MCF 10A (cell line): Measurements from ENCODE around the gene CHRNA10. TPM values are rescaled to one million over a fixed set of nuclear protein-coding genes. Genes with fewer than 3 reads are reported as not detected.
"Not testable (repeated sequence)": the region's sequence is repeated elsewhere in the genome, so short reads cannot be mapped to it uniquely, and the experiment has no call there.

Experiments used
- BruUV-seq: library from RNA; stranded (reverse); fragments of 400-500 nt; replicated peaks from 2 replicates; lab custom pipeline; 2021; lab: Mats Ljungman, UMichigan
- CTCF ChIA-PET: fragments of 300-600 bp; sonication (Branson Sonifier 250); formaldehyde crosslinking; extraction: SDS; loops from one replicate; lab custom pipeline; 2021; ENCODE audit warnings: antibody characterized with exemption, inconsistent platforms; lab: Yijun Ruan, JAX
- POLR2A ChIA-PET: fragments of 300-600, 350-650 bp; sonication (Branson Sonifier 250); formaldehyde crosslinking; extraction: SDS; loops from one replicate; lab custom pipeline; 2020; ENCODE audit warnings: antibody characterized with exemption, inconsistent platforms; lab: Yijun Ruan, JAX
- DNase-seq: peaks from one replicate; pipeline ENCODE4 v3.0.0-alpha.2; 2018; ENCODE audit not compliant: unreplicated experiment
- H3K27ac Mint-ChIP-seq: one replicate; pipeline ENCODE4 v1.8.0; 2022; ENCODE audit warnings: mild to moderate bottlenecking, low read depth, mixed read lengths; ENCODE audit not compliant: unreplicated experiment
- H3K27me3 Mint-ChIP-seq: one replicate; pipeline ENCODE4 v1.8.0; 2022; ENCODE audit warnings: mixed read lengths; ENCODE audit not compliant: insufficient read depth, unreplicated experiment
- H3K36me3 Mint-ChIP-seq: one replicate; pipeline ENCODE4 v1.8.0; 2022; ENCODE audit warnings: mild to moderate bottlenecking, moderate library complexity, mixed read lengths; ENCODE audit not compliant: insufficient read depth, unreplicated experiment
- H3K4me1 Mint-ChIP-seq: one replicate; pipeline ENCODE4 v1.8.0; 2022; ENCODE audit warnings: mixed read lengths; ENCODE audit not compliant: insufficient read depth, unreplicated experiment
- H3K4me3 Mint-ChIP-seq: one replicate; pipeline ENCODE4 v1.8.0; 2022; ENCODE audit warnings: mild to moderate bottlenecking, moderate library complexity, mixed read lengths; ENCODE audit not compliant: unreplicated experiment
- H3K9me3 Mint-ChIP-seq: one replicate; pipeline ENCODE4 v1.8.0; 2022; ENCODE audit warnings: mixed read lengths; ENCODE audit not compliant: unreplicated experiment
- CTCF ChIP-seq: fragments of 200-600 bp; IDR thresholded peaks from one replicate; pipeline ENCODE4 v1.8.0; 2022; ENCODE audit warnings: antibody characterized with exemption, mild to moderate bottlenecking; ENCODE audit not compliant: unreplicated experiment
- intact Hi-C: fragments of 100-400 bp; cut with micrococcal nuclease; formaldehyde crosslinking; loops from 2 replicates; pipeline ENCODE4 v1.14.1; 2022
- total RNA-seq: library from RNA; stranded (reverse); gene quantifications from 2 replicates; pipeline ENCODE4 v1.2.3, GENCODE V29; 2022

Gene CHRNA10
- total RNA-seq, 1 experiment from 2014 or later: 2.5 TPM

GRCh38 chr11:3644817-3645235 lies 26.4 kb downstream of the CHRNA10 start, which contains the start of gene ART1:
Gene ART1 (plus strand): TSS chr11:3645128. CDS start chr11:3659214, 14,086 bp downstream.
- ChIA-PET CTCF (interaction anchor here (1.0 to 1.1 kb wide), 2 partner anchors 168 to 189 kb away, joined by 3 read pairs; no protein-coding TSS in a partner anchor), POLR2A (no interaction called here)
- no TSS peak for BruUV-seq
- TF ChIP-seq CTCF: no peak
- H3K27me3 Mint-ChIP-seq: peaks cover 33% of the 10 kb centered on the region
- H3K4me1 Mint-ChIP-seq: peaks cover 12% of the 10 kb centered on the region
- H3K27ac Mint-ChIP-seq: no peak within 1 kb of the TSS
- H3K36me3 Mint-ChIP-seq: peaks cover 5% of the 10 kb centered on the region
- DNase-seq: peak; percentile 36
- no peaks in the 10 kb centered on the region for H3K9me3 Mint-ChIP-seq
- no peak within 1 kb of the TSS for H3K4me3 Mint-ChIP-seq
- intact Hi-C loops: no loop called here

DNA sequence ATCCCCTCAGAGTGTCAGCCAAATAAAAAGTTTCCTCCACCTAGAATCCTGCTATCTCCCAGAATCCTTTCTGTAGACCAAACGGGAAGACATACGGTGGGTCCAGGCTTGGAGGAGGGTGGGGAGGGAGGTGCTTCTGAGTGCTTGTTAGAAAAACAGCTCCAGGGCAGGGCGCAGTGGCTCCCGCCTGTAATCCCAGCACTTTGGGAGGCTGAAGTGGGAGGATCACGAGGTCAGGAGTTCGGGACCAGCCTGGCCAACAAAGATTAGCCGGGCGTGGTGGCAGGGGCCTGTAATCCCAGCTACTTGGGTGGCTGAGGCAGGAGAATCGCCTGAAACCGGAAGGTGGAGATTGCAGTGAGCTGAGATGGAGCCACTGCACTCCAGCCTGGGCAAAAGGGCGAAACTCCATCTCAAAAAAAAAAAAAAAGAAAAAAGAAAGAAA lies 28.1 kb downstream of the CHRNA10 start:
- intact Hi-C loops, H3K27ac Mint-ChIP-seq, H3K9me3 Mint-ChIP-seq, H3K36me3 Mint-ChIP-seq, H3K4me3 Mint-ChIP-seq, DNase-seq, BruUV-seq: not testable (repeated sequence)
- Mint-ChIP-seq H3K27me3 (peaks cover 31% of the 10 kb centered on the region), H3K4me1 (peaks cover 12% of the 10 kb centered on the region)
- ChIA-PET POLR2A (interaction anchor here (0.6 kb wide), 1 partner anchor 17 kb away, joined by 3 read pairs; no protein-coding TSS in a partner anchor), CTCF (interaction anchor here (1.4 kb wide), 1 partner anchor 11 kb away, joined by 4 read pairs; no protein-coding TSS in a partner anchor)

GRCh38 chr11:3642071-3642951 lies 28.9 kb downstream of the CHRNA10 start:
- Mint-ChIP-seq H3K27me3 (peaks cover 28% of the 10 kb centered on the region), H3K27ac (no peak overlapping the region), H3K9me3 (no peaks in the 10 kb centered on the region), H3K36me3 (peaks cover 5% of the 10 kb centered on the region), H3K4me3 (peak overlapping the region; percentile 66), H3K4me1 (peaks cover 12% of the 10 kb centered on the region)
- POLR2A ChIA-PET: interaction anchor here (0.6 kb wide), 1 partner anchor 18 kb away, joined by 3 read pairs; no protein-coding TSS in a partner anchor
- TF ChIP-seq CTCF: no peak
- peak; percentile 71 for DNase-seq
- no TSS peak for BruUV-seq
- CTCF ChIA-PET: interaction anchor here (0.6 to 1.4 kb wide), 2 partner anchors 10 to 18 kb away, joined by 3 to 4 read pairs; no protein-coding TSS in a partner anchor
- intact Hi-C loops: no loop called here

DNA sequence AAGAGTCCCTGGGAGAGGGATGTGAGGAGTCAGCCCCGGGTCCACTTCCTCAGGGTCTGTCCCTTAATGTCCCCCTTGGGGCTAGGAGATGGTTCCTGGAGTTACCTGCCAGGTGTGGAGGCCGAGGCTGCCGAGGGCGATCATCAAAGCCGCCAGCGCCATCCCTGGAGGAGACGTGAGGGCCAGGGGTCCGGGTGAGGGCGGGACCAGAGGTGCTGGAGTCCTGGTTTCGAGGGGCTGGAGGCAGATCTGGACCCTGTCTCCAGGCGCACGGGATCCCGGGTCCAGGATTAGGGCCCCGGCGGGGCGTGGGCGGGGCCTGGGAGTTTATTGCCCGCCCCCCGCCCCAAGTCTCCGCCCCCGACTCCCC lies 29.5 kb downstream of the CHRNA10 start, which contains the start of gene ART5:
Gene ART5 (minus strand): TSS at position 292 of the 370 bp plus-strand sequence. CDS start 130 bp downstream, at position 162.
- H3K4me1 Mint-ChIP-seq: peaks cover 12% of the 10 kb centered on the region
- intact Hi-C loops: no loop called here
- TF ChIP-seq CTCF: no peak
- H3K27ac Mint-ChIP-seq: no peak within 1 kb of the TSS
- POLR2A ChIA-PET: no interaction called here
- no TSS peak for BruUV-seq
- H3K36me3 Mint-ChIP-seq: peaks cover 5% of the 10 kb centered on the region
- no peaks in the 10 kb centered on the region for H3K9me3 Mint-ChIP-seq
- DNase-seq: no peak
- H3K4me3 Mint-ChIP-seq: peak within 1 kb of the TSS; percentile 66
- peaks cover 34% of the 10 kb centered on the region for H3K27me3 Mint-ChIP-seq
- CTCF ChIA-PET: no interaction called here
